ENCODE measurements around the gene CNDP2. TPM values are rescaled to one million over a fixed set of nuclear protein-coding genes. Genes with fewer than 3 reads are reported as not detected.

CNDP2 gene
- total and polyA plus RNA-seq, 2 of the 13 experiments (the other 11 are each of a cell fraction or from before 2014, with no cell fraction given), result 64.7 to 80.8 TPM

DNA sequence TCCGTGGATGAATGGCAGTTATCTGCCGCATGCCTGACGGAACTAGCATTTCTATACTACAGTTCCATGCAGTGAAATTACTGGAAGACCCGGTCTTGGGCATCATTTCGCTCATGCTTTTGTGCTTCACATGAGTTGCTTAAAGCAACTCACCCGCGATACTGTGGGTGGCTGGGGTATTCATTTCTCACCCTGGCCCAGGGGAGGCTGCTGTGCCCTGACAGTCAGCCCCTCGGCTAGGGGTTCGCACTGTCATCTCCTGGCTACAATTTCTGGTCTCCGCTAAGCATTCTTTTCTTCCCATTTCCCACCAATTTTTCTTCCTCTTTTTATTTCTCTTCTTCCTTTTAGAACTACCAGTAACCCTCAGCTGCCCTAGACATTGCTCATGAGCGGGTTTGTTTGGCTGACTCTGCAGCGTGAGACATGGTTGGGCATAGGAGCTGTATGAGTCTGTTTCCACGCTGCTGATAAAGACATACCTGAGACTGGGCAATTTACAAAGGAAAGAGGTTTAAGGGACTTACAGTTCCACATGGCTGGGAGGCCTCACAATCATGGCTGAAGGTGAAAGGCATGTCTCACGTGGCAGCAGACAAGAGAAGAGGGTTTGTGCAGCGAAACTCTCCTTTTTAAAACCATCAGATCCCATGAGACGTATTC lies 16.5 kb upstream of the CNDP2 start:
- no peak overlapping the region for H3K4me2 ChIP-seq (ENCODE audit: low read depth, low read length)
- no peak overlapping the region for H3K4me3 ChIP-seq (replicated peaks in 1 of 3; ENCODE audit: insufficient read depth in 1 of 3, low read depth in 2 of 3, low read length in 3 of 3)
- no peak overlapping the region for H3K9ac ChIP-seq (ENCODE audit: insufficient read depth, low read depth, low read length)
- 89% methylated on average over 16 of the region's 16 CpGs for WGBS (ENCODE audit: low lambda C conversion rate)
- H4K20me1 ChIP-seq (ENCODE audit: insufficient read depth, low read length), result no peaks in the 10 kb centered on the region
- FAIRE-seq (no peak), DNase-seq (ENCODE audit: low spot score) (no peak), ATAC-seq (no peak)
- H3K4me1 ChIP-seq (ENCODE audit: insufficient read depth, low read length), result peaks cover 43% of the 10 kb centered on the region
- no peaks in the 10 kb centered on the region for H3K79me2 ChIP-seq (ENCODE audit: insufficient read depth, low read length)
- TSS peak; percentile 79 for BruUV-seq (replicated peaks)
- no peaks in the 10 kb centered on the region for H3K27me3 ChIP-seq (ENCODE audit: control insufficient read depth in 1 of 2, insufficient read depth in 2 of 2, low read length in 2 of 2)
- H3K36me3 ChIP-seq (replicated peaks in 1 of 2; ENCODE audit: control insufficient read depth in 1 of 2, insufficient read depth in 2 of 2, low read length in 2 of 2), result no peaks in the 10 kb centered on the region
- no peak overlapping the region for H2AFZ ChIP-seq (ENCODE audit: low read length)
- intact Hi-C loops (cut with micrococcal nuclease; ENCODE audit: unreplicated experiment), result no loop called here
- no peaks in the 10 kb centered on the region for H3K9me3 ChIP-seq (ENCODE audit: low read length)
- ChIA-PET CTCF (ENCODE audit: low intra/inter-chr PET ratio, low total read pairs) (no interaction called here), POLR2A (no interaction called here)
- in situ Hi-C loops (cut with HindIII; ENCODE audit: extremely low pct_ligation_motif_present, low pct_unique_long_range_greater_than_20kb), result loop anchor here (25.0 kb wide), 1 partner anchor 292 kb away; no protein-coding TSS in a partner anchor
- H3K27ac ChIP-seq (ENCODE audit: extremely low read length, insufficient read depth, low read length), result no peak overlapping the region
- TF ChIP-seq FOXJ3 (CRISPR knock-in tag; IDR thresholded peaks at IDR 0.05; ENCODE audit: borderline replicate concordance) (no peak), SRF (IDR thresholded peaks at IDR 0.05; ENCODE audit: low read depth, low read length) (no peak), ZNF235 (CRISPR knock-in tag; IDR thresholded peaks at IDR 0.05; ENCODE audit: borderline replicate concordance) (no peak), ZNF768 (CRISPR knock-in tag; IDR thresholded peaks at IDR 0.05) (no peak), TRIM24 (CRISPR knock-in tag; IDR thresholded peaks at IDR 0.05) (no peak), NCOR1 (IDR thresholded peaks at IDR 0.05; ENCODE audit: borderline replicate concordance, low read length) (no peak), ZBTB21 (CRISPR knock-in tag; IDR thresholded peaks at IDR 0.05) (no peak), EHMT2 (IDR thresholded peaks at IDR 0.05; ENCODE audit: borderline replicate concordance, low read depth, low read length) (no peak), ZFP82 (CRISPR knock-in tag; IDR thresholded peaks at IDR 0.05; ENCODE audit: borderline replicate concordance) (no peak), MYNN (CRISPR knock-in tag; IDR thresholded peaks at IDR 0.05; ENCODE audit: low read depth) (no peak)
- TF ChIP-seq, protein P1, sequence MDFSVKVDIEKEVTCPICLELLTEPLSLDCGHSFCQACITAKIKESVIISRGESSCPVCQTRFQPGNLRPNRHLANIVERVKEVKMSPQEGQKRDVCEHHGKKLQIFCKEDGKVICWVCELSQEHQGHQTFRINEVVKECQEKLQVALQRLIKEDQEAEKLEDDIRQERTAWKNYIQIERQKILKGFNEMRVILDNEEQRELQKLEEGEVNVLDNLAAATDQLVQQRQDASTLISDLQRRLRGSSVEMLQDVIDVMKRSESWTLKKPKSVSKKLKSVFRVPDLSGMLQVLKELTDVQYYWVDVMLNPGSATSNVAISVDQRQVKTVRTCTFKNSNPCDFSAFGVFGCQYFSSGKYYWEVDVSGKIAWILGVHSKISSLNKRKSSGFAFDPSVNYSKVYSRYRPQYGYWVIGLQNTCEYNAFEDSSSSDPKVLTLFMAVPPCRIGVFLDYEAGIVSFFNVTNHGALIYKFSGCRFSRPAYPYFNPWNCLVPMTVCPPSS (IDR thresholded peaks at IDR 0.05), result no peak
- TF ChIP-seq, protein P2, sequence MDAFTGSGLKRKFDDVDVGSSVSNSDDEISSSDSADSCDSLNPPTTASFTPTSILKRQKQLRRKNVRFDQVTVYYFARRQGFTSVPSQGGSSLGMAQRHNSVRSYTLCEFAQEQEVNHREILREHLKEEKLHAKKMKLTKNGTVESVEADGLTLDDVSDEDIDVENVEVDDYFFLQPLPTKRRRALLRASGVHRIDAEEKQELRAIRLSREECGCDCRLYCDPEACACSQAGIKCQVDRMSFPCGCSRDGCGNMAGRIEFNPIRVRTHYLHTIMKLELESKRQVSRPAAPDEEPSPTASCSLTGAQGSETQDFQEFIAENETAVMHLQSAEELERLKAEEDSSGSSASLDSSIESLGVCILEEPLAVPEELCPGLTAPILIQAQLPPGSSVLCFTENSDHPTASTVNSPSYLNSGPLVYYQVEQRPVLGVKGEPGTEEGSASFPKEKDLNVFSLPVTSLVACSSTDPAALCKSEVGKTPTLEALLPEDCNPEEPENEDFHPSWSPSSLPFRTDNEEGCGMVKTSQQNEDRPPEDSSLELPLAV (CRISPR knock-in tag; conservative IDR thresholded peaks at IDR 0.05; ENCODE audit: low read depth), result no peak
- TF ChIP-seq, protein P3, sequence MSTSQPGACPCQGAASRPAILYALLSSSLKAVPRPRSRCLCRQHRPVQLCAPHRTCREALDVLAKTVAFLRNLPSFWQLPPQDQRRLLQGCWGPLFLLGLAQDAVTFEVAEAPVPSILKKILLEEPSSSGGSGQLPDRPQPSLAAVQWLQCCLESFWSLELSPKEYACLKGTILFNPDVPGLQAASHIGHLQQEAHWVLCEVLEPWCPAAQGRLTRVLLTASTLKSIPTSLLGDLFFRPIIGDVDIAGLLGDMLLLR (CRISPR knock-in tag; IDR thresholded peaks at IDR 0.05), result no peak
- TF ChIP-seq, protein P4, sequence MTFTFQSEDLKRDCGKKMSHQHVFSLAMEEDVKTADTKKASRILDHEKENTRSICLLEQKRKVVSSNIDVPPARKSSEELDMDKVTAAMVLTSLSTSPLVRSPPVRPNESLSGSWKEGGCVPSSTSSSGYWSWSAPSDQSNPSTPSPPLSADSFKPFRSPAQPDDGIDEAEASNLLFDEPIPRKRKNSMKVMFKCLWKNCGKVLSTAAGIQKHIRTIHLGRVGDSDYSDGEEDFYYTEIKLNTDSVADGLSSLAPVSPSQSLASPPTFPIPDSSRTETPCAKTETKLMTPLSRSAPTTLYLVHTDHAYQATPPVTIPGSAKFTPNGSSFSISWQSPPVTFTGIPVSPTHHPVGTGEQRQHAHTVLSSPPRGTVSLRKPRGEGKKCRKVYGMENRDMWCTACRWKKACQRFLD (CRISPR knock-in tag; IDR thresholded peaks at IDR 0.05; ENCODE audit: borderline replicate concordance), result no peak
- TF ChIP-seq, protein P5, sequence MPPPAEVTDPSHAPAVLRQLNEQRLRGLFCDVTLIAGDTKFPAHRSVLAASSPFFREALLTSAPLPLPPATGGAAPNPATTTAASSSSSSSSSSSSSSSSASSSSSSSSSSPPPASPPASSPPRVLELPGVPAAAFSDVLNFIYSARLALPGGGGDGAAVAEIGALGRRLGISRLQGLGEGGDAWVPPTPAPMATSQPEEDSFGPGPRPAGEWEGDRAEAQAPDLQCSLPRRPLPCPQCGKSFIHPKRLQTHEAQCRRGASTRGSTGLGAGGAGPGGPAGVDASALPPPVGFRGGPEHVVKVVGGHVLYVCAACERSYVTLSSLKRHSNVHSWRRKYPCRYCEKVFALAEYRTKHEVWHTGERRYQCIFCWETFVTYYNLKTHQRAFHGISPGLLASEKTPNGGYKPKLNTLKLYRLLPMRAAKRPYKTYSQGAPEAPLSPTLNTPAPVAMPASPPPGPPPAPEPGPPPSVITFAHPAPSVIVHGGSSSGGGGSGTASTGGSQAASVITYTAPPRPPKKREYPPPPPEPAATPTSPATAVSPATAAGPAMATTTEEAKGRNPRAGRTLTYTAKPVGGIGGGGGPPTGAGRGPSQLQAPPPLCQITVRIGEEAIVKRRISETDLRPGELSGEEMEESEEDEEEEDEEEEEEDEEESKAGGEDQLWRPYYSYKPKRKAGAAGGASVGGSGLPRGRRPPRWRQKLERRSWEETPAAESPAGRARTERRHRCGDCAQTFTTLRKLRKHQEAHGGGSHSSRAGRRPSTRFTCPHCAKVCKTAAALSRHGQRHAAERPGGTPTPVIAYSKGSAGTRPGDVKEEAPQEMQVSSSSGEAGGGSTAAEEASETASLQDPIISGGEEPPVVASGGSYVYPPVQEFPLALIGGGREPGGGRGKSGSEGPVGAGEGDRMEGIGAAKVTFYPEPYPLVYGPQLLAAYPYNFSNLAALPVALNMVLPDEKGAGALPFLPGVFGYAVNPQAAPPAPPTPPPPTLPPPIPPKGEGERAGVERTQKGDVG (CRISPR knock-in tag; IDR thresholded peaks at IDR 0.05; ENCODE audit: borderline replicate concordance), result no peak

Measured in HepG2 (cell line).